GM19467 (cell line): ENCODE results near the gene FEM1A.
"Not testable (repeated sequence)": the region's sequence is repeated elsewhere in the genome, so short reads cannot be mapped to it uniquely, and the experiment has no call there.

ENCODE experiments used
- ATAC-seq: cut with Tn5 transposase; IDR thresholded peaks from one replicate; pipeline ENCODE4 v1.9.1; 2021; ENCODE audit warnings: mild to moderate bottlenecking, moderate library complexity; ENCODE audit not compliant: unreplicated experiment

Gene FEM1A

DNA sequence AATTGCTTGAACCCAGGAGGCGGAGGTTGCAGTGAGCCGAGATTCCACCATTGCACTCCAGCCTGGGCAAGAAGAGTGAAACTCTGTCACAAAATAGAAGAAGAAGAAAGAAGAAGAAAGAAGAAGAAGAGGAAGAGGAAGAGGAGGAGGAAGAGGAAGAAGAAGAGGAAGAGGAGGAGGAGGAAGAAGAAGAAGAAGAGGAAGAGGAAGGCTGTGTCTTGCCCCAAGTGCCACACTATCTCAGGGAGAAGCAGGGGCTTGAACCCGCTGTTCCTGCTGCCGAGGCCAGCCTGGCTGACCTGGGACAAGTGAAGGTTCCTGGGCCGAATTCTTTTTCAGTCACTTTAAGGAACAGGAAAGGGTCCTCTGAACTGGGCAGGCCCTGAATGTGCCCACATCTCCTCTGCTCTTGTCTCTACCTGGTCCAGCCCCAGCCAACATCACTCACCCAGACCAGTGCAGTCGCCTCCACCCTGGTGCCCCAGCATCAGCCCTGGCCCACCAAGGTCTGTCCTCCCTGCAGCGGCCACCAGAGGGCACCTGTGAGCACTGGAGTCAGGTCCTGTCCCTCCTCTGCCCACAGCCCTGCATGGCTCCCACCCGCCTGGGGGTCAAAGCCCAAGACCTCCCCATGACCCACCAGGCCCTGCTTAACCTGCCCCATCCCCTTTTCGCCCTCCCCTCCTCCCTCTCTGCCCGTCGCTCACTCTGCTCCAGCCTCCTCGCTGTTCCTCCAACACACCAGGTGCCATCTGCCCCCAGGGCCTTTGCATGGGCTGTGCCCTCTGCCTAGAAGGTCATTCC lies 20.0 kb downstream of the FEM1A start:
- ATAC-seq = no peak

DNA sequence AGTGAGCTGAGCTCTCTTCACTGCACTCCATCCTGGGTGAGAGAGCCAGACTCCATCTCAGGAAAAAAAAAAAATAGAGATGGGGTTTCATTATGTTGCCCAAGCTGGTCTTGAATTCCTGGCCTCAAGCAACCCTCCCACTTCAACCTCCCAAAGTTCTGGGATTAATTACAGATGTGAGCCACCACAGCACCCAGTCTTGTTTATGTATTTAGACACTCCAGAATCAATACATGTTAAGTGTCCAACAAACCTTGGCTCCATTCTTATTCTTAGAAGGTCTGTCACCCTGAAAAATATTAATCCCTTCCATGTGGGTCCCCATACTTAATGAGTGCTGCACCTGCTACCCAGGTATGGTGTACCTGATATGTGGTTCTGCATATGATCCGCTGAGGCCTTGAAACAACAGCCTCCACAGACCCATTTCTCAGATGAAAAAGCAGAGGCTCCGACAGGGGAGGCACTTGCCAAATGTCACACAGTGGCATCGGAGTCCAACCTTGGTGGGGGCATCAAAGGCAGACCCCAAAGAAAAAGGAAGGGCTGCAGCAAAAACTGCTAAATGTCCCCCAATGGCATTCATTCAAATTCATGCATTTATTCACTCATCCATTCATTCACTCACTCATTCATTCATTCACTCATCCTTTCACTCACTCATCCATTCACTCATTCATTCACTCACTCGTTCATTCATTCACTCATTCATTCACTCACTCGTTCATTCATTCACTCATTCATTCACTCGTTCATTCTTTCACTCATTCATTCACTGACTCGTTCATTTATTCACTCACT lies 23.3 kb downstream of the FEM1A start:
- no peak for ATAC-seq

DNA sequence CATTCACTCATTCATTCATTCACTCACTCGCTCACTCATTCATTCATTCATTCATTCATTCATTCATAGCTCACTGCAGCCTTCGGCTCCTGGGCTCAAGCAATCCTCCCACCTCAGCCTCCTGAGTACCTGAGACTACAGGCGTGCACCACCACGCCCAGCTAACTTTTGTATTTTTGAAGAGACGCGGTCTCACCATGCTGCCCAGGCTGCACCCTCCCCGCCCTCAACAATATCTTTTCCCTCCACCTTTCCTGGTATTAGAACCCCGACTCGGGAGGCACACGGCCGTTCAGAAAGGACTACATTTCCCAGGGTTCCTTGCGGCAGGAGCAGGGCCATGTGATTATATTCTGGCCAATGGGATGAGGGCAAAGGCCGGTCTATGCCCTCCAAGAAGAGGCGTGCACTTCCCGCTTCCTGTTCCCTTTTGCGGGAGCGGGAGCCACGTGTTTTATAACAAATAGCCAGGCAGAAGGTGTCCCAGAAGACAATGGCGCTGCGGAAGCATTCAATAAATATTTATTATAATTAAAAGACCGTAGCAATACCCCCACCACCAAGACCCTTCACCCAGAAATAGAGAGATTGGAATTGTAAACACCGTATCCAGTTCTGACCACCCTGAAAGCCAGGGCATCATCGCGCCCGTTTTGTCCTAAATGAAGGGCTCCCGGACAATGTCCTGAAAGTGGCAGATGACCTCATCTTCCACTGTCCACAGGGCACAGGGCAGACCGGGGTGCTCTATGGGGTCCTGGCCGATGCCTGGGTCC lies 24.1 kb downstream of the FEM1A start:
- no peak for ATAC-seq

- ATAC-seq = no peak
Observed at GRCh38 chr19:4816202-4816949, 24.8 kb downstream of the FEM1A start.

DNA sequence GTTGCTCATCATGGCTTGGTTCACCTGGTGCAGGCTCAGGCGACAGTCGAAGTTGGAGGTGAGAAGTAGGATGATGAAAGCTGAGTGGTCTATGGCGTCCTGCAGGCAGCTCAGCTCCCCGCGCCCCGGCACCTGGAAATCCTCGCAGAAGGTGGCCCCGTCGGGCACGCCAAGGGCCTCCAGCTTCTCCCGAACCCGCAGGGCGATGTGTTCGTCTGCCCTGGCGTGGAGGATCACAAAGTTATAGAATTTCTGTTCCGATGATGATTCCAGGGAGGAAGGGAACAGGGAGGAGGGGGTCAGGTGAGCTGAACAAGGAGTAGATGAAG lies 25.4 kb downstream of the FEM1A start:
- no peak for ATAC-seq

DNA sequence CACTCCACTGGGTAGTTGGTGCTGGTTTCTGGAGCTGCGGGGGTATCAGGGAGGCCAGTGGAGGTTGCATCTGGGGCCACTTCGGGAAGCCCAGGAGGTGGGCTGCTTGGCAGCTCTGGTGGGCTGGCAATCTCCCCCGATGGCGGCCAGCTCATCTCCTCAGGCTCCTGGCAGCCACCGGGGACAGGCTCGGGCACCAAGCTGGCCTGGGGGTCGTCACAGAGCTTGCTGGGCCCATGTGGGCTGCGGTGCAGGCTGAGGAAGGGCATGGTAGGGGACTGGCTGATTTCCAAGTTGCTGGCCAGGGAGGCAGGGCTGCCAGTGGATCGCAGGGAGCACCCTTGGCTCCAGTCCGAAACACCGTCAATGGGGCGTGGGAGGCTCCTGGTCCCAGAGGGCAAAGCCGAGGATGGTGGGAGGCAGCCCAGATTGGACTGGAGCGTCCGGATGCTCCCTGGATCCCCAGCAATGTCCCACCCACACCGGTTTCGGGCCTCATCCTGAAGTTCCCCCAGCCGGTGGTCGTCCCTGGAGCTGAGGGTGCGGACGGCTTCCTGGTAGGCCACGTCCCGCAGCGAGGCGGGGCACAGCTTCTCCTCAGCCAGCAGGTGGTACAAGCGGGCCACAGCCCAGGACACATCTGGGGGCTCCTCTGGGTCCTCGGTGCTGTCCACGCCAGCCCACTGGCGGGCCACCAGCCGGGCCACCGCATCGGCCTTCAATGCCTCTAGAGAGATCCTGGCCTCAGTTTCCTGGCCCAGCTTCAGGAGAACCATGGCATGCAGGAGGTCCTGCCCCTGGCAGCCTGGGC lies 26.1 kb downstream of the FEM1A start:
- no peak for ATAC-seq

DNA sequence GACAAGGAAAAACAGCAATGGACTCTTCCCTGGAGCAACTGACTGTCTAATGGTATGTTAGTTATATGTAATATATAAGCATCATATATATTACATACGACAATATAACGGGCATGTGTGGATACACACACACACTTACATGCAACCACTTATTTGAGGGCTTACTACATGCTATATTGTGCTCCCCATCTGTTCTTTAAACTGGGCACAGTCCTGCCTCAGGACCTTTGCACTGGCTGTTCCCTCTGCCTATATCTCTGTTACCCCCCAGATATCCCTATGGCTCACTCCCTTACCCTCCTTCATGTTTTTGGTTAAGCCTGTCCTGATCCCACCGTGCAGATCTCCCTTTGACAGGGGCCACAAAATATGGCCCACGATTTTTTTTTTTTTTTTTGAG lies 29.7 kb downstream of the FEM1A start:
- ATAC-seq = no peak

DNA sequence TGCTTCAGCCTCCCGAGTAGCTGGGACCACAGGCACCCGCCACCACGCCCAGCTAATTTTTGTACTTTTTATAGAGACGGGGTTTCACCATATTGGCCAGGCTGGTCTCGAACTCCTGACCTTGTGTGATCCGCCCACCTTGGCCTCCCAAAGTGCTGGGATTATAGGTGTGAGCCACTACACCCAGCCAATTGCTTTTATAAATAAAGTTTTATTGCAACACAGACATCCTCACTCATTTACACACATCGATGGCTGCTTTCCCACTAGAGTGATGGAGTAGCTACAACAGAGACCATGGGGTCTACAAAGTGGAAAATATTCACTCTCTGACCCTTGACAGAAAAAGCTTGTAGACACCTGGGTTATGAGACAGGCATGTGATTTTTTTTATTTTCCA lies 30.8 kb downstream of the FEM1A start:
- ATAC-seq = not testable (repeated sequence)

DNA sequence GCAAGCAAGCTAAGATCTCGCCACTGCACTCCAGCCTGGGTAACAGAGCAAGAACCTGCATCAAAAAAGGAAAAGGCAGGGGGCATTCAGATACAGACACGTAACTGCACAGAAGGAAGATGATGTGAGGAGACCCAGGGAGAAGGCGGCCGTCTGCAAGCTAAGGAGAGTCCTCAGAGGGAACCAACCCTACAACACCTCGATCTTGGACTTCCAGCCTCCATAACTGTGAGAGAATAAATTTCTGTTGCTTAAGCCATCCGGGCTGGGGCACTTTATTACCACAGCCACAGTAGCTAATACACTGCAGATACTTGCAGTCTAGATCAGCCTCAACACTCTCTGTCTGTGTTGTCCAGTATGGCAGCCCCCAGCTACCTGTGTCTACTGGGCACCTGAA lies 32.0 kb downstream of the FEM1A start:
- ATAC-seq = no peak

DNA sequence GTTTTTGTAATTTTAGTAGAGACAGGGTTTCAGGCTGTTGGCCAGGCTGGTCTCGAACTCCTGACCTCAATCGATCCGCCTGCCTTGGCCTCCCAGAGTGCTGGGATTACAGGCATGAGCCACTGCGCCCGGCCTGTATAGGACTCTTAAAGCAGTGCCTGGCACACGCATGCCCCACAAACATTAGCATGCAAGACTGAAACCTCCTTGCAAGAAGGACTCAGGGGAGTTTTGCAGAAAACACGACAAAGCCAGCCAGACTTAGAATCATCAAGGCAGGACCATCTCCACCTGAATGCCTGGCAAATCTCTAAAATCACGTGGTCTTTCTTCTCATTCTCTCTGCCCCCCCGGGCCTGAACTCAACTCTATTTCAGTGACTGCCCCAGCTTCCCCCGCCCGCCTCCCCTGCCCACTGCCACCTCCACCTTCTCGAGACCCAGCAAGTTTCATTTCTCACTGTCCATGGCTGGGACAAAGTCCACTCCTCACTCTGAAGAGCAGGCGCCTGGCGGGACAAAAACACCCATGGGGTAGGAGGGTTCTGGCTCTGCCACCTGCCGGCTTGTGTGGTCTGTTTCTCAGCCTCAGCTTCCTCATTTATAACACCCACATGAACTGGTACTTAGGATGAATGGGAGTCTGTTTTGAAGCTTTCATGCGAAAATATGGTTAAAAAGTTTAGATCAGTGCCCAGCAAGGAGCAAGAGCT lies 37.6 kb downstream of the FEM1A start:
- no peak for ATAC-seq

- no peak for ATAC-seq
Observed at GRCh38 chr19:4830332-4830731, 38.8 kb downstream of the FEM1A start.

- ATAC-seq = no peak
Observed at GRCh38 chr19:4830768-4831265, 39.3 kb downstream of the FEM1A start.

GRCh38 chr19:4831304-4831978 lies 39.9 kb downstream of the FEM1A start, which contains the start of gene TICAM1:
TSS of gene TICAM1 (minus strand) at chr19:4831712. CDS start at chr19:4818377, 13,335 bp downstream.
- peak; percentile 62 for ATAC-seq

GRCh38 chr19:4831979-4832340 lies 40.4 kb downstream of the FEM1A start:
- ATAC-seq = not testable (repeated sequence)

GRCh38 chr19:4832776-4833175 lies 41.2 kb downstream of the FEM1A start:
- ATAC-seq = no peak

- ATAC-seq = no peak
Observed at GRCh38 chr19:4839192-4839591, 47.7 kb downstream of the FEM1A start.

DNA sequence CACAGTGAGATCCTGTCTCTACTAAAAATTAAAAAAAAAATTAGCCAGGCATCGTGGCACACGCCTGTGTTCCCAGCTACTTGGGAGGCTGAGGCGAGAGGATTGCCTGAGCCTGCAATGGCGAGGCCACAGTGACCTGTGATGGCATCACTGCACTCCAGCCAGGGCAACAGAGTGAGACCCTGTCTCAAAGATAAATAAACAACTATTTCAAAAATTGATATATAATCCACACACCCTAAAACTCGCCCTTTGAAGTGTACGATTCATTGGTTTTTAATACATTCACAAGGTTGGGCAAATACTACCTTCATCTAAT lies 52.1 kb downstream of the FEM1A start:
- no peak for ATAC-seq

- no peak for ATAC-seq
Observed at GRCh38 chr19:4844348-4845179, 53.0 kb downstream of the FEM1A start.
